HCT116 (cell line): ENCODE data around the gene PFN3. TPM values are rescaled to one million over a fixed set of nuclear protein-coding genes. Genes with fewer than 3 reads are reported as not detected.
"Not testable (repeated sequence)": the region's sequence is repeated elsewhere in the genome, so short reads cannot be mapped to it uniquely, and the experiment has no call there.

Experiments used
- ATAC-seq: fragments of 200-7000 bp; cut with Tn5 transposase; 2 replicates; pipeline ENCODE4 v1.9.1; 2020; ENCODE audit warnings: mild to moderate bottlenecking, moderate library complexity
- BruUV-seq: library from RNA; stranded (reverse); fragments of 400-500 nt; replicated peaks from 2 replicates; lab custom pipeline; 2021; lab: Mats Ljungman, UMichigan
- CTCF ChIA-PET: fragments of 300-600 bp; sonication (Branson Sonifier 250); formaldehyde crosslinking; loops from one replicate; lab custom pipeline; 2021; ENCODE audit warnings: antibody characterized with exemption; lab: Charles Lee
- POLR2A ChIA-PET: fragments of 300-600, 350-600 bp; sonication (Branson Sonifier 250); formaldehyde crosslinking; loops from one replicate; lab custom pipeline; 2021; ENCODE audit warnings: antibody characterized with exemption; lab: Charles Lee
- RAD21 ChIA-PET, 2 experiments: fragments of 300-600 bp; sonication (Branson Sonifier 250); formaldehyde crosslinking; loops; one replicate each; lab custom pipeline; 2023; ENCODE audit warnings: low total read pairs in 2 of 2; ENCODE audit not compliant: uncharacterized antibody in 2 of 2, unreplicated experiment in 2 of 2, low non-redundant PET in 1 of 2; lab: Charles Lee
- DNase-seq: peaks from one replicate; pipeline ENCODE4 v3.0.0-alpha.2; 2010; ENCODE audit warnings: low read depth, low spot score
- H2AFZ ChIP-seq: fragments of 200-600 bp; shearing (Covaris generic), sonication (generic); 2 replicates; pipeline ENCODE4 v1.6.1; 2017; ENCODE audit warnings: low read depth, mixed run types, mixed read lengths, antibody characterized with exemption, low read length; ENCODE audit not compliant: poor library complexity, severe bottlenecking
- H3K27ac ChIP-seq: 2 replicates; pipeline ENCODE4 v1.5.1; 2012; ENCODE audit warnings: low read depth, low read length
- H3K27me3 ChIP-seq: fragments of 200-600 bp; sonication (generic); 2 replicates; pipeline ENCODE4 v1.6.1; 2016; ENCODE audit warnings: mixed run types, low read length, mixed read lengths; ENCODE audit not compliant: insufficient read depth
- H3K36me3 ChIP-seq, 2 experiments: fragments of 200-500 bp in 1 of 2; fragments of 200-600 bp in 1 of 2; sonication (Bioruptor generic) in 1 of 2; sonication (generic) in 1 of 2; 2 replicates each; pipeline versions ENCODE4 v1.5.1 to v1.6.1; 2014 to 2016; ENCODE audit warnings: low read length in 2 of 2, inconsistent platforms in 1 of 2, mixed read lengths in 1 of 2, mixed run types in 1 of 2; ENCODE audit not compliant: insufficient read depth in 2 of 2, control insufficient read depth in 1 of 2
- H3K4me1 ChIP-seq, 2 experiments: fragments of 200-600 bp in 1 of 2; sonication (generic) in 1 of 2; 2 replicates each; pipeline versions ENCODE4 v1.5.1 to v1.6.1; 2012 to 2017; ENCODE audit warnings: low read length in 2 of 2, inconsistent platforms in 1 of 2, mild to moderate bottlenecking in 1 of 2, mixed read lengths in 1 of 2, mixed run types in 1 of 2, moderate library complexity in 1 of 2; ENCODE audit not compliant: insufficient read depth in 2 of 2, control insufficient read depth in 1 of 2
- H3K4me2 ChIP-seq: fragments of 200-600 bp; sonication (generic); 2 replicates; pipeline ENCODE4 v1.6.1; 2017; ENCODE audit warnings: mixed run types, low read length, mixed read lengths
- H3K4me3 ChIP-seq, 2 experiments: fragments of 200-600 bp in 1 of 2; sonication (generic) in 1 of 2; replicated peaks in 1 of 2; 2 replicates each; pipeline ENCODE4 v1.5.1; 2011 to 2016; ENCODE audit warnings: low read length in 2 of 2, control low read depth in 1 of 2, low read depth in 1 of 2, mild to moderate bottlenecking in 1 of 2, mixed read lengths in 1 of 2, mixed run types in 1 of 2
- H3K79me2 ChIP-seq: fragments of 200-600 bp; sonication (generic); 2 replicates; pipeline ENCODE4 v1.6.1; 2017; ENCODE audit warnings: mild to moderate bottlenecking, mixed run types, low read length, moderate library complexity, mixed read lengths; ENCODE audit not compliant: insufficient read depth
- H3K9ac ChIP-seq: fragments of 200-600 bp; sonication (generic); 2 replicates; pipeline ENCODE4 v1.6.1; 2016; ENCODE audit warnings: low read length, mixed read lengths
- H3K9me2 ChIP-seq: fragments of 200-600 bp; sonication (generic), shearing (Covaris generic); 2 replicates; pipeline ENCODE4 v1.6.1; 2017; ENCODE audit warnings: mixed run types, mild to moderate bottlenecking, moderate library complexity; ENCODE audit not compliant: insufficient read depth
- H3K9me3 ChIP-seq, 2 experiments: fragments of 200-500 bp in 1 of 2; fragments of 200-600 bp in 1 of 2; sonication (Bioruptor generic) in 1 of 2; sonication (generic) in 1 of 2; 2 replicates each; pipeline ENCODE4 v1.6.1; 2014 to 2017; ENCODE audit warnings: low read length in 2 of 2, mixed read lengths in 2 of 2, inconsistent platforms in 1 of 2, low read depth in 1 of 2, mild to moderate bottlenecking in 1 of 2, mixed run types in 1 of 2, moderate library complexity in 1 of 2; ENCODE audit not compliant: control insufficient read depth in 1 of 2, insufficient read depth in 1 of 2
- H4K20me1 ChIP-seq: fragments of 200-600 bp; sonication (generic), shearing (Covaris generic); 2 replicates; pipeline ENCODE4 v1.6.1; 2017; ENCODE audit warnings: mixed run types, mild to moderate bottlenecking, moderate library complexity; ENCODE audit not compliant: insufficient read depth
- CBX3 ChIP-seq: IDR thresholded peaks from 2 replicates; pipeline ENCODE4 v1.6.1; 2012; ENCODE audit warnings: low read depth
- EGR1 ChIP-seq: IDR thresholded peaks from 2 replicates; pipeline ENCODE4 v1.6.1; 2012; ENCODE audit warnings: low read depth
- EZH2 ChIP-seq: fragments of 200-600 bp; sonication (generic); IDR thresholded peaks from 2 replicates; pipeline ENCODE4 v1.6.1; 2017; ENCODE audit warnings: antibody characterized with exemption, mixed run types
- EZH2phosphoT487 ChIP-seq: fragments of 200-600 bp; IDR thresholded peaks from 2 replicates; pipeline ENCODE4 v1.6.1; 2018; ENCODE audit warnings: antibody characterized with exemption, borderline replicate concordance
- POLR2AphosphoS5 ChIP-seq: IDR thresholded peaks from 2 replicates; pipeline ENCODE4 v1.6.1; 2011; ENCODE audit warnings: mild to moderate bottlenecking, low read depth, low read length, moderate library complexity
- RAD21 ChIP-seq: IDR thresholded peaks from 2 replicates; pipeline ENCODE4 v1.6.1; 2012; ENCODE audit warnings: low read depth, mild to moderate bottlenecking
- ZNF274 ChIP-seq: fragments of 200-500 bp; sonication (Bioruptor generic); IDR thresholded peaks from 2 replicates; pipeline ENCODE4 v1.6.1; 2014; ENCODE audit warnings: mild to moderate bottlenecking, low read depth, low read length, inconsistent platforms
- intact Hi-C: fragments of 100-400 bp; cut with micrococcal nuclease; formaldehyde crosslinking; loops from 2 replicates; pipeline ENCODE4 v1.10.0; 2022
- total RNA-seq: library from RNA; stranded (reverse); gene quantifications from one replicate; pipeline ENCODE4 v1.2.1, GENCODE V29; 2021; ENCODE audit not compliant: unreplicated experiment
- TF ChIP-seq, protein P1 (sequence below), 3 experiments: fragments of 200-600 bp in 1 of 3; sonication (generic) in 1 of 3; IDR thresholded peaks in 2 of 3; conservative IDR thresholded peaks in 1 of 3; 2 replicates each; pipeline ENCODE4 v1.5.1; 2012 to 2017; ENCODE audit warnings: low read depth in 2 of 3, low read length in 2 of 3, antibody characterized with exemption in 1 of 3, borderline replicate concordance in 1 of 3, control low read depth in 1 of 3, mild to moderate bottlenecking in 1 of 3, mixed read lengths in 1 of 3, mixed run types in 1 of 3, moderate library complexity in 1 of 3; ENCODE audit not compliant: insufficient read depth in 1 of 3
- TF ChIP-seq, protein P2 (sequence below): IDR thresholded peaks from 2 replicates; pipeline ENCODE4 v1.6.1; 2012
- TF ChIP-seq, protein P3 (sequence below): IDR thresholded peaks from 2 replicates; pipeline ENCODE4 v1.6.1; 2011; ENCODE audit warnings: mild to moderate bottlenecking, low read length, moderate library complexity; ENCODE audit not compliant: insufficient replicate concordance; ENCODE audit errors: extremely low read depth
- TF ChIP-seq, protein P4 (sequence below): IDR thresholded peaks from 2 replicates; pipeline ENCODE4 v1.6.1; 2012; ENCODE audit warnings: low read depth

The PFN3 gene
- total RNA-seq, 1 experiment from 2014 or later, result not detected

DNA sequence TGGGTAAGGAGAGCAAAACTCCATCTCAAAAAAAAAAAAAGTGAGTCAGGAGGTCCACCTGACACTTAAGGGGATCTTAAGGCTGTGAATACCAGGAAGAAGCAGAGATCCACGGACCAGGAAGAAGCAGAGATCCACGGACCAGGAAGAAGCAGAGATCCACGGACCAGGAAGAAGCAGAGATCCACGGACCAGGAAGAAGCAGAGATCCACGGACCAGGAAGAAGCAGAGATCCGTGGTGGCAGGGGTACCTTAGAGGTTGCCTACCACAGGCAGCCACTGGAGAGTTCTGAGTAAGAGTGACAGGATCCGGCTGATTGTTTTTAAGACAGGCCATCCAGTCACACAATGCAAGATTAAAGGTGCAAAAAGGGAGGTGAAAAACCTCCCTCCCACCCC is 20.0 kb upstream of the PFN3 start:
- H3K4me2 ChIP-seq, H3K36me3 ChIP-seq, H3K9me2 ChIP-seq, RAD21 ChIA-PET, H3K4me3 ChIP-seq, POLR2A ChIA-PET, H3K9ac ChIP-seq, H3K9me3 ChIP-seq, H2AFZ ChIP-seq, CTCF ChIA-PET, H3K27ac ChIP-seq, ATAC-seq, H4K20me1 ChIP-seq, intact Hi-C loops, DNase-seq, BruUV-seq, H3K79me2 ChIP-seq, H3K4me1 ChIP-seq, H3K27me3 ChIP-seq: not testable (repeated sequence)

DNA sequence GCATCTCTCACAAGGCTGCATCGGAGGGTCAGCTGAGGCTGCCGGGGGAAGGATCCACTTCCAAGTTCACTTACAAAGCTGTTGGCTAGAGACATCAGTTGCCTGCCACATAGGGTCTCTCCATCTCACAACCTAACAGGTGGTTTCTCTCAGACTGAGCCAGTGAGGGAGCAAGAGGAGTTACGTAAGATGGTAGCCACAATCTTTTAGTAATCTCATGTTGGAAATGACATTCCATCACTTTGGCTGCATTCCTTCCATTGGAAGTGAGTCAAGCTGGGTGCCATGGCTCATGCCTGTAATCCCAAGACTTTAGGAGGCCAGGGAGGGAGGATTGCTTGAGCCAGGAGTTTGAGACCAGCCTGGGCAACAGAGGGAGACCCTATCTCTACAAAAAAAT is 18.6 kb upstream of the PFN3 start:
- Histone ChIP-seq H3K9me3 (no peaks in the 10 kb centered on the region), H3K4me2 (no peak overlapping the region), H3K79me2 (no peaks in the 10 kb centered on the region), H2AFZ (no peak overlapping the region), H3K27ac (no peak overlapping the region), H3K4me3 (no peak overlapping the region), H3K4me1 (no peaks in the 10 kb centered on the region; a peak in 1 of 4 replicates), H3K27me3 (no peaks in the 10 kb centered on the region), H4K20me1 (no peaks in the 10 kb centered on the region), H3K9ac (no peak overlapping the region), H3K36me3 (no peaks in the 10 kb centered on the region), H3K9me2 (no peaks in the 10 kb centered on the region)
- no peak for ATAC-seq
- BruUV-seq, result no TSS peak
- intact Hi-C loops, result no loop called here
- CTCF ChIA-PET, result interaction anchor here (1.3 kb wide), 1 partner anchor 15 kb away, joined by 6 read pairs; no protein-coding TSS in a partner anchor
- RAD21 ChIA-PET, result no interaction called here
- TF ChIP-seq EZH2phosphoT487 (no peak), CBX3 (no peak), ZNF274 (no peak), POLR2AphosphoS5 (no peak), RAD21 (no peak), EGR1 (no peak), EZH2 (no peak)
- TF ChIP-seq, protein P1, sequence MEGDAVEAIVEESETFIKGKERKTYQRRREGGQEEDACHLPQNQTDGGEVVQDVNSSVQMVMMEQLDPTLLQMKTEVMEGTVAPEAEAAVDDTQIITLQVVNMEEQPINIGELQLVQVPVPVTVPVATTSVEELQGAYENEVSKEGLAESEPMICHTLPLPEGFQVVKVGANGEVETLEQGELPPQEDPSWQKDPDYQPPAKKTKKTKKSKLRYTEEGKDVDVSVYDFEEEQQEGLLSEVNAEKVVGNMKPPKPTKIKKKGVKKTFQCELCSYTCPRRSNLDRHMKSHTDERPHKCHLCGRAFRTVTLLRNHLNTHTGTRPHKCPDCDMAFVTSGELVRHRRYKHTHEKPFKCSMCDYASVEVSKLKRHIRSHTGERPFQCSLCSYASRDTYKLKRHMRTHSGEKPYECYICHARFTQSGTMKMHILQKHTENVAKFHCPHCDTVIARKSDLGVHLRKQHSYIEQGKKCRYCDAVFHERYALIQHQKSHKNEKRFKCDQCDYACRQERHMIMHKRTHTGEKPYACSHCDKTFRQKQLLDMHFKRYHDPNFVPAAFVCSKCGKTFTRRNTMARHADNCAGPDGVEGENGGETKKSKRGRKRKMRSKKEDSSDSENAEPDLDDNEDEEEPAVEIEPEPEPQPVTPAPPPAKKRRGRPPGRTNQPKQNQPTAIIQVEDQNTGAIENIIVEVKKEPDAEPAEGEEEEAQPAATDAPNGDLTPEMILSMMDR (IDR thresholded peaks at IDR 0.05 in 2 of 3, conservative IDR thresholded peaks at IDR 0.05 in 1 of 3; ENCODE audit: borderline replicate concordance in 1 of 3, insufficient read depth in 1 of 3, low read depth in 2 of 3, low read length in 2 of 3), result no peak
- TF ChIP-seq, protein P2, sequence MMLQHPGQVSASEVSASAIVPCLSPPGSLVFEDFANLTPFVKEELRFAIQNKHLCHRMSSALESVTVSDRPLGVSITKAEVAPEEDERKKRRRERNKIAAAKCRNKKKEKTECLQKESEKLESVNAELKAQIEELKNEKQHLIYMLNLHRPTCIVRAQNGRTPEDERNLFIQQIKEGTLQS, result no peak
- TF ChIP-seq, protein P3, sequence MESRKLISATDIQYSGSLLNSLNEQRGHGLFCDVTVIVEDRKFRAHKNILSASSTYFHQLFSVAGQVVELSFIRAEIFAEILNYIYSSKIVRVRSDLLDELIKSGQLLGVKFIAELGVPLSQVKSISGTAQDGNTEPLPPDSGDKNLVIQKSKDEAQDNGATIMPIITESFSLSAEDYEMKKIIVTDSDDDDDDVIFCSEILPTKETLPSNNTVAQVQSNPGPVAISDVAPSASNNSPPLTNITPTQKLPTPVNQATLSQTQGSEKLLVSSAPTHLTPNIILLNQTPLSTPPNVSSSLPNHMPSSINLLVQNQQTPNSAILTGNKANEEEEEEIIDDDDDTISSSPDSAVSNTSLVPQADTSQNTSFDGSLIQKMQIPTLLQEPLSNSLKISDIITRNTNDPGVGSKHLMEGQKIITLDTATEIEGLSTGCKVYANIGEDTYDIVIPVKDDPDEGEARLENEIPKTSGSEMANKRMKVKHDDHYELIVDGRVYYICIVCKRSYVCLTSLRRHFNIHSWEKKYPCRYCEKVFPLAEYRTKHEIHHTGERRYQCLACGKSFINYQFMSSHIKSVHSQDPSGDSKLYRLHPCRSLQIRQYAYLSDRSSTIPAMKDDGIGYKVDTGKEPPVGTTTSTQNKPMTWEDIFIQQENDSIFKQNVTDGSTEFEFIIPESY, result no peak
- TF ChIP-seq, protein P4, sequence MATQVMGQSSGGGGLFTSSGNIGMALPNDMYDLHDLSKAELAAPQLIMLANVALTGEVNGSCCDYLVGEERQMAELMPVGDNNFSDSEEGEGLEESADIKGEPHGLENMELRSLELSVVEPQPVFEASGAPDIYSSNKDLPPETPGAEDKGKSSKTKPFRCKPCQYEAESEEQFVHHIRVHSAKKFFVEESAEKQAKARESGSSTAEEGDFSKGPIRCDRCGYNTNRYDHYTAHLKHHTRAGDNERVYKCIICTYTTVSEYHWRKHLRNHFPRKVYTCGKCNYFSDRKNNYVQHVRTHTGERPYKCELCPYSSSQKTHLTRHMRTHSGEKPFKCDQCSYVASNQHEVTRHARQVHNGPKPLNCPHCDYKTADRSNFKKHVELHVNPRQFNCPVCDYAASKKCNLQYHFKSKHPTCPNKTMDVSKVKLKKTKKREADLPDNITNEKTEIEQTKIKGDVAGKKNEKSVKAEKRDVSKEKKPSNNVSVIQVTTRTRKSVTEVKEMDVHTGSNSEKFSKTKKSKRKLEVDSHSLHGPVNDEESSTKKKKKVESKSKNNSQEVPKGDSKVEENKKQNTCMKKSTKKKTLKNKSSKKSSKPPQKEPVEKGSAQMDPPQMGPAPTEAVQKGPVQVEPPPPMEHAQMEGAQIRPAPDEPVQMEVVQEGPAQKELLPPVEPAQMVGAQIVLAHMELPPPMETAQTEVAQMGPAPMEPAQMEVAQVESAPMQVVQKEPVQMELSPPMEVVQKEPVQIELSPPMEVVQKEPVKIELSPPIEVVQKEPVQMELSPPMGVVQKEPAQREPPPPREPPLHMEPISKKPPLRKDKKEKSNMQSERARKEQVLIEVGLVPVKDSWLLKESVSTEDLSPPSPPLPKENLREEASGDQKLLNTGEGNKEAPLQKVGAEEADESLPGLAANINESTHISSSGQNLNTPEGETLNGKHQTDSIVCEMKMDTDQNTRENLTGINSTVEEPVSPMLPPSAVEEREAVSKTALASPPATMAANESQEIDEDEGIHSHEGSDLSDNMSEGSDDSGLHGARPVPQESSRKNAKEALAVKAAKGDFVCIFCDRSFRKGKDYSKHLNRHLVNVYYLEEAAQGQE, result no peak
- no peak for DNase-seq
- POLR2A ChIA-PET, result no interaction called here
